Liver (tissue), 2 donors: ENCODE results near the gene STARD3.

Source experiments
- EGR1 ChIP-seq, 2 donors: IDR thresholded peaks; 2 replicates each; pipeline ENCODE4 v1.6.1; 2016 to 2018; ENCODE audit warnings: antibody characterized with exemption in 2 of 2, low read depth in 2 of 2
- TF ChIP-seq, protein P1 (sequence below): IDR thresholded peaks from 2 replicates; pipeline ENCODE4 v1.6.1; 2016; ENCODE audit warnings: antibody characterized with exemption, mild to moderate bottlenecking
- donor health status: healthy.

DNA sequence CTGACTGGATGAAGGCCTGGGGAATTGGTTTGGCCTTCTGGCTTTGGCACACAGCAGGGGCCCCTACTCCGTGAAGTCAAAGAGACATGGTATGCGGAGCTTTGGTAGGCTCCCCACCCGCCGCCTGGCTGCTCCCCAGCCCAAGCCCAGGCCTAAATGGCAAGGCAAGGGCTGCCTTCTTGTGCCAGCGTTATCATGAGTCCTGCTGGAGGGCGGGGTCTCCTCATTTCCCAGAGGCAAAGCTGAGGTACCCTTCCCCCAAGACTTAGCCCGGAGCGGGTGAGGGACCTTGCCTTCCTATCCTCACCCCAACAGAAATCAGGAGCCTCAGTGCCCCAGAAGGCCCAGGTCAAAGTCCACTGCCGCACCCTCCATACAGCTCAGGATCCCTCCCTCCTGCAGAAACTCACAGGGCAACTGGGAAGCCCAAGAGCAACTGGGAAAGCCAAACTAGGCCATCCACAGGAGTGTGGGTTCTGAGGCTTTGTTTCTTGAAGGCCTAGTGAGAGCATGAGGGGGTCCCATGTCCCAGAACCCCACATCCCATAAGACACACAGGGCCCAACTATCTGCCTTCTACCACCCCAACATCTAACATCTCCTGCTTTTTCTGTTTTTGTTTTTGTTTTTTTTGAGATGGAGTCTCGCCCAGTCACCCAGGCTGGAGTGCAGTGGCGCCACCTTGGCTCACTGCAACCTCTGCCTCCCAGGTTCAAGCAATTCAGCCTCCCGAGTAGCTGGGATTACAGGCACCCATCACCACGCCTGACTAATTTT lies 41.6 kb downstream of the STARD3 start:
- TF ChIP-seq, protein P1, sequence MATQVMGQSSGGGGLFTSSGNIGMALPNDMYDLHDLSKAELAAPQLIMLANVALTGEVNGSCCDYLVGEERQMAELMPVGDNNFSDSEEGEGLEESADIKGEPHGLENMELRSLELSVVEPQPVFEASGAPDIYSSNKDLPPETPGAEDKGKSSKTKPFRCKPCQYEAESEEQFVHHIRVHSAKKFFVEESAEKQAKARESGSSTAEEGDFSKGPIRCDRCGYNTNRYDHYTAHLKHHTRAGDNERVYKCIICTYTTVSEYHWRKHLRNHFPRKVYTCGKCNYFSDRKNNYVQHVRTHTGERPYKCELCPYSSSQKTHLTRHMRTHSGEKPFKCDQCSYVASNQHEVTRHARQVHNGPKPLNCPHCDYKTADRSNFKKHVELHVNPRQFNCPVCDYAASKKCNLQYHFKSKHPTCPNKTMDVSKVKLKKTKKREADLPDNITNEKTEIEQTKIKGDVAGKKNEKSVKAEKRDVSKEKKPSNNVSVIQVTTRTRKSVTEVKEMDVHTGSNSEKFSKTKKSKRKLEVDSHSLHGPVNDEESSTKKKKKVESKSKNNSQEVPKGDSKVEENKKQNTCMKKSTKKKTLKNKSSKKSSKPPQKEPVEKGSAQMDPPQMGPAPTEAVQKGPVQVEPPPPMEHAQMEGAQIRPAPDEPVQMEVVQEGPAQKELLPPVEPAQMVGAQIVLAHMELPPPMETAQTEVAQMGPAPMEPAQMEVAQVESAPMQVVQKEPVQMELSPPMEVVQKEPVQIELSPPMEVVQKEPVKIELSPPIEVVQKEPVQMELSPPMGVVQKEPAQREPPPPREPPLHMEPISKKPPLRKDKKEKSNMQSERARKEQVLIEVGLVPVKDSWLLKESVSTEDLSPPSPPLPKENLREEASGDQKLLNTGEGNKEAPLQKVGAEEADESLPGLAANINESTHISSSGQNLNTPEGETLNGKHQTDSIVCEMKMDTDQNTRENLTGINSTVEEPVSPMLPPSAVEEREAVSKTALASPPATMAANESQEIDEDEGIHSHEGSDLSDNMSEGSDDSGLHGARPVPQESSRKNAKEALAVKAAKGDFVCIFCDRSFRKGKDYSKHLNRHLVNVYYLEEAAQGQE = no peak
- TF ChIP-seq EGR1 (IDR thresholded peaks at IDR 0.05; ENCODE audit: low read depth in 2 of 2) = no peak
